Measurements from ENCODE around the gene ATF6.

DNA sequence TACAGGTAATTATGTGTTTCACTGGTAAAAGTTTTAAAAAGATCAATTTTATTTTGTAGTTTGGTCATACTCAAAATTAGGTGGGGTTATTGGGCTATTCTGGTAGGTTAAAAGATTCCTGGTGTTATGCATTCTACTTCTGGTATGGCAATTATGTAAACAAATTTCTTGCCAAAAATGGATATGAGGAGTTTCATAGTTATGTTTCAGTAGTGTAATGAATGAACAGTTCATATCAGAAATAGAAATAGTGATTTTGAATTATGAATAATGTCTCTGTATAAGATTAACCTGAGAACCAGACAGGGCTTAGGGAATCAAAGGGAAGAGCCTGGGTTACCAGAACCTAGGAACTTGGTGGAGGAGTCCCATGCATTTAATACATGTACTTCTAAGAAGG is 15.9 kb downstream of the ATF6 start:
- TF ChIP-seq, protein P1, sequence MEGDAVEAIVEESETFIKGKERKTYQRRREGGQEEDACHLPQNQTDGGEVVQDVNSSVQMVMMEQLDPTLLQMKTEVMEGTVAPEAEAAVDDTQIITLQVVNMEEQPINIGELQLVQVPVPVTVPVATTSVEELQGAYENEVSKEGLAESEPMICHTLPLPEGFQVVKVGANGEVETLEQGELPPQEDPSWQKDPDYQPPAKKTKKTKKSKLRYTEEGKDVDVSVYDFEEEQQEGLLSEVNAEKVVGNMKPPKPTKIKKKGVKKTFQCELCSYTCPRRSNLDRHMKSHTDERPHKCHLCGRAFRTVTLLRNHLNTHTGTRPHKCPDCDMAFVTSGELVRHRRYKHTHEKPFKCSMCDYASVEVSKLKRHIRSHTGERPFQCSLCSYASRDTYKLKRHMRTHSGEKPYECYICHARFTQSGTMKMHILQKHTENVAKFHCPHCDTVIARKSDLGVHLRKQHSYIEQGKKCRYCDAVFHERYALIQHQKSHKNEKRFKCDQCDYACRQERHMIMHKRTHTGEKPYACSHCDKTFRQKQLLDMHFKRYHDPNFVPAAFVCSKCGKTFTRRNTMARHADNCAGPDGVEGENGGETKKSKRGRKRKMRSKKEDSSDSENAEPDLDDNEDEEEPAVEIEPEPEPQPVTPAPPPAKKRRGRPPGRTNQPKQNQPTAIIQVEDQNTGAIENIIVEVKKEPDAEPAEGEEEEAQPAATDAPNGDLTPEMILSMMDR (IDR thresholded peaks at IDR 0.05) = no peak
- TF ChIP-seq POLR2A (IDR thresholded peaks at IDR 0.05) = no peak
